Right lobe of liver (tissue), 4 donors: ENCODE data around the gene TRIM66.

Source experiments
- POLR2A ChIP-seq: fragments of 450-650 bp; IDR thresholded peaks from one replicate; pipeline ENCODE4 v1.6.1; 2017; ENCODE audit warnings: antibody characterized with exemption, mild to moderate bottlenecking
- TF ChIP-seq, protein P1 (sequence below), 4 donors: fragments of 200-600 bp in 3 of 4; fragments of 450-650 bp in 1 of 4; IDR thresholded peaks; one replicate each; pipeline versions ENCODE4 v1.5.1 to v1.8.0; 2016 to 2022; ENCODE audit warnings: antibody characterized with exemption in 4 of 4, mild to moderate bottlenecking in 2 of 4
- donor health status: DM: no; HTN: no; CAD: no.
- donor health status: DM: no; HTN: no; CAD: no.
- donor health status: DM: no; HTN: yes; CAD: no.

DNA sequence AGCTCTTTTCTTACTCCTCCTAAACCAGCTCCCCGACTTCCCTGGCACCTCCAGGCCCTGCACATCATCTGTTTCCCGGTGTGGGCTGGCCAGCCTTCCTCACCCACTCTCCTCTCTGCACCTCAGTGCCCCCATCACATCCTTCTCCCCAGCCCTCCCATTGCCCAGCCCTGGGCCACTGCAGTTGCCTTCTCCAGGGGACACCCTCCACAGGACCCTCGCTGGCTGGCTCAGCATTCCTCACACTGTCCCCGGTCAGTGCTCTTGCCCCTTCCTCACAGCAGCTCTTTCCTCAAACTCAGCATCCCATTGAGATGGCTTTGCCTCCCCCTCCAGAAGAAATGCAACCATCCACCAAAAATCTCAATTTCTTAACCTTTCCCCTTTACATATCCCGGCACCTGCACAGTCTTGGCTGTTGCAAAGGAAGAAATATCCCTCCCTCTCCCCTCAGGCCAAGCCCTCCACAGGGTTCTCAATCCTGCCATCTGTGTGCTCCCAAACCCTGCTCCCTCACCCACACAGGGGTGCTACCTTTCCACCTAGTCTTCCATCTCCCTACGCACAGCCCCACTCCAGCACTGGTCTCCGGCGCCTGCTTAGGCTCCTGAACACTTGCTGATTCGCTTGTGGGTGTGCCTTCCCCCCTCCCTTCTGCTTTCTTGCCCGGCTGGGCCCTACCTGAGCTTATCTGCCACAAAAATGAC lies 19.6 kb upstream of the TRIM66 start:
- TF ChIP-seq, protein P1, sequence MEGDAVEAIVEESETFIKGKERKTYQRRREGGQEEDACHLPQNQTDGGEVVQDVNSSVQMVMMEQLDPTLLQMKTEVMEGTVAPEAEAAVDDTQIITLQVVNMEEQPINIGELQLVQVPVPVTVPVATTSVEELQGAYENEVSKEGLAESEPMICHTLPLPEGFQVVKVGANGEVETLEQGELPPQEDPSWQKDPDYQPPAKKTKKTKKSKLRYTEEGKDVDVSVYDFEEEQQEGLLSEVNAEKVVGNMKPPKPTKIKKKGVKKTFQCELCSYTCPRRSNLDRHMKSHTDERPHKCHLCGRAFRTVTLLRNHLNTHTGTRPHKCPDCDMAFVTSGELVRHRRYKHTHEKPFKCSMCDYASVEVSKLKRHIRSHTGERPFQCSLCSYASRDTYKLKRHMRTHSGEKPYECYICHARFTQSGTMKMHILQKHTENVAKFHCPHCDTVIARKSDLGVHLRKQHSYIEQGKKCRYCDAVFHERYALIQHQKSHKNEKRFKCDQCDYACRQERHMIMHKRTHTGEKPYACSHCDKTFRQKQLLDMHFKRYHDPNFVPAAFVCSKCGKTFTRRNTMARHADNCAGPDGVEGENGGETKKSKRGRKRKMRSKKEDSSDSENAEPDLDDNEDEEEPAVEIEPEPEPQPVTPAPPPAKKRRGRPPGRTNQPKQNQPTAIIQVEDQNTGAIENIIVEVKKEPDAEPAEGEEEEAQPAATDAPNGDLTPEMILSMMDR (IDR thresholded peaks at IDR 0.05), result no peak
- no peak for TF ChIP-seq POLR2A
